Measurements from ENCODE around the gene LNX1.

LNX1 gene

GRCh38 chr4:53629296-53629695 is 38.0 kb upstream of the LNX1 start:
- in situ Hi-C loops (cut with MboI; ENCODE audit: low sequenced_read_pairs, unreplicated experiment) = no loop called here
- no peak for DNase-seq (ENCODE audit: low spot score)
- TF ChIP-seq CTCF (IDR thresholded peaks at IDR 0.05; ENCODE audit: borderline replicate concordance, control extremely low read depth, extremely low read depth, insufficient read depth, missing control alignments) = no peak

- no peak for TF ChIP-seq CTCF (IDR thresholded peaks at IDR 0.05; ENCODE audit: borderline replicate concordance, control extremely low read depth, extremely low read depth, insufficient read depth, missing control alignments)
- in situ Hi-C loops (cut with MboI; ENCODE audit: low sequenced_read_pairs, unreplicated experiment) = no loop called here
- DNase-seq (ENCODE audit: low spot score) = no peak
Observed at GRCh38 chr4:53626491-53626890, 35.2 kb upstream of the LNX1 start.

GRCh38 chr4:53625888-53626287 is 34.6 kb upstream of the LNX1 start:
- TF ChIP-seq CTCF (IDR thresholded peaks at IDR 0.05; ENCODE audit: borderline replicate concordance, control extremely low read depth, extremely low read depth, insufficient read depth, missing control alignments) = no peak
- DNase-seq (ENCODE audit: low spot score) = no peak
- in situ Hi-C loops (cut with MboI; ENCODE audit: low sequenced_read_pairs, unreplicated experiment) = no loop called here

- no peak for TF ChIP-seq CTCF (IDR thresholded peaks at IDR 0.05; ENCODE audit: borderline replicate concordance, control extremely low read depth, extremely low read depth, insufficient read depth, missing control alignments)
- in situ Hi-C loops (cut with MboI; ENCODE audit: low sequenced_read_pairs, unreplicated experiment) = no loop called here
- no peak for DNase-seq (ENCODE audit: low spot score)
Observed at GRCh38 chr4:53622739-53623151, 31.5 kb upstream of the LNX1 start.

GRCh38 chr4:53620956-53621355 is 29.7 kb upstream of the LNX1 start:
- in situ Hi-C loops (cut with MboI; ENCODE audit: low sequenced_read_pairs, unreplicated experiment) = no loop called here
- no peak for TF ChIP-seq CTCF (IDR thresholded peaks at IDR 0.05; ENCODE audit: borderline replicate concordance, control extremely low read depth, extremely low read depth, insufficient read depth, missing control alignments)
- DNase-seq (ENCODE audit: low spot score) = no peak

- no peak for DNase-seq (ENCODE audit: low spot score)
- in situ Hi-C loops (cut with MboI; ENCODE audit: low sequenced_read_pairs, unreplicated experiment) = no loop called here
- TF ChIP-seq CTCF (IDR thresholded peaks at IDR 0.05; ENCODE audit: borderline replicate concordance, control extremely low read depth, extremely low read depth, insufficient read depth, missing control alignments) = no peak
Observed at GRCh38 chr4:53619431-53619830, 28.1 kb upstream of the LNX1 start.

GRCh38 chr4:53618321-53618720 is 27.0 kb upstream of the LNX1 start:
- DNase-seq (ENCODE audit: low spot score) = no peak
- no peak for TF ChIP-seq CTCF (IDR thresholded peaks at IDR 0.05; ENCODE audit: borderline replicate concordance, control extremely low read depth, extremely low read depth, insufficient read depth, missing control alignments)
- in situ Hi-C loops (cut with MboI; ENCODE audit: low sequenced_read_pairs, unreplicated experiment) = no loop called here
